ENCODE measurements around the gene SMIM7. TPM values are rescaled to one million over a fixed set of nuclear protein-coding genes. Genes with fewer than 3 reads are reported as not detected.

SMIM7 gene
- total RNA-seq, 1 donor from 2014 or later: 75.1 TPM

DNA sequence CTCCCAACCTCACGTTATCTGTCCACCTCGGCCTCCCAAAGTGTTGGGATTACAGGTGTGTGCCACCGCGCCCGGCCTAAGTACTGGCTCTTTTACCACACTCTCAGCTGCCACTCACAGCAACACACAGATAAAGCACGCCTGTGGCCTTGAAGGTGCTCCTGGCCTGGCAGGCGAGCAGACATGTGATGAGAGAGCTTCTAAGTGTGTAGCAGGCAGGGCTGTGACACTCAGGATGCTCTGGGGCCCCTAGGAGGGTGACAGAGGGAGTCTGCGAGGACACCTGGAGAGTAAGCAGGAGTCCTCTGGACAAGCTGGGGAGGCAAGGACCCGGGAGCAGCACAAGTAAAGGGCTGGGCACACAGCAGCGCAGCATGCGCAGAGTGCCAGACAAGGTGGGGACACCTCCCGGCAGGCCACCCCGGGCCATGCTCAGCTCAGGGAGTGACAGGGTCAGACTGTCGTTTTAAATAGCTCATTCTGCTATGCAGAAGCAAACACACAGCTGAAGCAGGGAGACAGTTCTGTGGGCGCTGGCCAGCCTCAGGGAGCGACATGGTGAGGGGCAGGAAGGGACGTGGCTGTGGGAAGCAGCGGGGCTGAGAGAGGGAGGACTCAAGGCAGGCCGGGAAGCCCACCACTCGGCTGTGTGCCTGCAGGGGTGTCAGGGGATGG, 58.4 kb downstream of the SMIM7 start:
- Histone ChIP-seq H3K9me3 (no peaks in the 10 kb centered on the region), H3K27ac (no peak overlapping the region), H3K27me3 (no peaks in the 10 kb centered on the region), H3K36me3 (no peaks in the 10 kb centered on the region), H3K4me3 (no peak overlapping the region), H3K4me1 (peaks cover 42% of the 10 kb centered on the region)
- intact Hi-C loops (cut with DNase I): no loop called here
- TF ChIP-seq POLR2AphosphoS5 (IDR thresholded peaks at IDR 0.05; ENCODE audit: insufficient read depth in 1 of 2, low read depth in 1 of 2): no peak
- no peak for DNase-seq (ENCODE audit: extremely low spot score in 2 of 2)

DNA sequence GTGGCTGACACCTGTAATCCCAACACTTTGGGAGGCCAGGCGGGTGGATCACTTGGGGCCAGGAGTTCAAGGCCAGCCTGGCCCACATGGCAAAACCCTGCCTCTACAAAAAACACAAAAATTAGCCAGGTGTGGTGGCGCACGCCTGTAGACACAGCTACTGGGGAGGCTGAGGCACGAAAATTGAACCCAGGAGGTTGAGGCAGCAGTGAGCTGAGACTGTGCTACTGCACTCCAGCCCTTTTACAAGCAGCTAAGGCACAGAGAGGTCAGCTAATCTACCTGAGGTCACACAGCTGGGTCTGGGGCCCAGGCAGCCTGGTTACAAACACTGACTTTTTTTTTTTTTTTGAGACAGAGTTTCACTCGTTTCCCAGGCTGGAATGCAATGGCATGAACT, 59.1 kb downstream of the SMIM7 start:
- Histone ChIP-seq H3K9me3 (no peaks in the 10 kb centered on the region), H3K4me1 (peaks cover 42% of the 10 kb centered on the region), H3K27ac (no peak overlapping the region), H3K36me3 (no peaks in the 10 kb centered on the region), H3K27me3 (no peaks in the 10 kb centered on the region), H3K4me3 (no peak overlapping the region)
- intact Hi-C loops (cut with DNase I): no loop called here
- DNase-seq (ENCODE audit: extremely low spot score in 2 of 2): no peak
- TF ChIP-seq POLR2AphosphoS5 (IDR thresholded peaks at IDR 0.05; ENCODE audit: insufficient read depth in 1 of 2, low read depth in 1 of 2) (no peak), POLR2A (IDR thresholded peaks at IDR 0.05) (no peak)
- TF ChIP-seq, protein P1, sequence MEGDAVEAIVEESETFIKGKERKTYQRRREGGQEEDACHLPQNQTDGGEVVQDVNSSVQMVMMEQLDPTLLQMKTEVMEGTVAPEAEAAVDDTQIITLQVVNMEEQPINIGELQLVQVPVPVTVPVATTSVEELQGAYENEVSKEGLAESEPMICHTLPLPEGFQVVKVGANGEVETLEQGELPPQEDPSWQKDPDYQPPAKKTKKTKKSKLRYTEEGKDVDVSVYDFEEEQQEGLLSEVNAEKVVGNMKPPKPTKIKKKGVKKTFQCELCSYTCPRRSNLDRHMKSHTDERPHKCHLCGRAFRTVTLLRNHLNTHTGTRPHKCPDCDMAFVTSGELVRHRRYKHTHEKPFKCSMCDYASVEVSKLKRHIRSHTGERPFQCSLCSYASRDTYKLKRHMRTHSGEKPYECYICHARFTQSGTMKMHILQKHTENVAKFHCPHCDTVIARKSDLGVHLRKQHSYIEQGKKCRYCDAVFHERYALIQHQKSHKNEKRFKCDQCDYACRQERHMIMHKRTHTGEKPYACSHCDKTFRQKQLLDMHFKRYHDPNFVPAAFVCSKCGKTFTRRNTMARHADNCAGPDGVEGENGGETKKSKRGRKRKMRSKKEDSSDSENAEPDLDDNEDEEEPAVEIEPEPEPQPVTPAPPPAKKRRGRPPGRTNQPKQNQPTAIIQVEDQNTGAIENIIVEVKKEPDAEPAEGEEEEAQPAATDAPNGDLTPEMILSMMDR (IDR thresholded peaks at IDR 0.05): no peak

GRCh38 chr19:16599655-16600346, 60.1 kb downstream of the SMIM7 start:
- no peaks in the 10 kb centered on the region for H3K36me3 ChIP-seq
- H3K27me3 ChIP-seq: no peaks in the 10 kb centered on the region
- H3K9me3 ChIP-seq: no peaks in the 10 kb centered on the region
- DNase-seq (ENCODE audit: extremely low spot score in 2 of 2): no peak
- peaks cover 46% of the 10 kb centered on the region for H3K4me1 ChIP-seq
- intact Hi-C loops (cut with DNase I): no loop called here
- H3K4me3 ChIP-seq: no peak overlapping the region
- TF ChIP-seq POLR2AphosphoS5 (IDR thresholded peaks at IDR 0.05; ENCODE audit: insufficient read depth in 1 of 2, low read depth in 1 of 2): no peak
- H3K27ac ChIP-seq: no peak overlapping the region

DNA sequence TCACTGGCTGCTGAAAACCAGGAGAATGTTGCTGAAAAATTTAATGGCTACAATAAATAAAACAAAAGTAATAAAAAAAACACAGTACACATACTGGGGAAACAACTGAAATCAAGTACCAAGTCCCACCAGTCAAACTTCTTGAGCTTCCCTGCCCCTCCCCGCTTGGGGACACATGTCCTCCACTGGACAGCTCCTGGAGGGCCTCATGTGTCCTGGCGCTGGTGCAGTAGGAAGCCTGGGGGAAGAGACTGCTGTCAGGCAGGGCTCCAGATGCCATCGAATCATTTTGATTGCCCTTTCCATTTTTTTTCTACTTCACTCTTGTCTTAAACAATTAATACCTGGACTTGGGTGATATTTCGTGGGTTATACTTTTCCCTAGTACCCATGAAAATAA, 61.1 kb downstream of the SMIM7 start:
- no peak for DNase-seq (ENCODE audit: extremely low spot score in 2 of 2)
- Histone ChIP-seq H3K4me3 (no peak overlapping the region), H3K4me1 (peaks cover 55% of the 10 kb centered on the region), H3K27me3 (no peaks in the 10 kb centered on the region), H3K27ac (no peak overlapping the region), H3K36me3 (no peaks in the 10 kb centered on the region), H3K9me3 (no peaks in the 10 kb centered on the region)
- TF ChIP-seq, protein P1 (IDR thresholded peaks at IDR 0.05): no peak
- TF ChIP-seq POLR2A (IDR thresholded peaks at IDR 0.05): no peak
- no peak for TF ChIP-seq POLR2AphosphoS5 (IDR thresholded peaks at IDR 0.05; ENCODE audit: insufficient read depth in 1 of 2, low read depth in 1 of 2)
- intact Hi-C loops (cut with DNase I): no loop called here

GRCh38 chr19:16596399-16596798, 63.5 kb downstream of the SMIM7 start:
- Histone ChIP-seq H3K27ac (no peak overlapping the region), H3K36me3 (no peaks in the 10 kb centered on the region), H3K9me3 (no peaks in the 10 kb centered on the region), H3K4me1 (peaks cover 76% of the 10 kb centered on the region), H3K27me3 (no peaks in the 10 kb centered on the region), H3K4me3 (no peak overlapping the region)
- no peak for DNase-seq (ENCODE audit: extremely low spot score in 2 of 2)
- TF ChIP-seq, protein P1 (IDR thresholded peaks at IDR 0.05): no peak
- TF ChIP-seq POLR2AphosphoS5 (IDR thresholded peaks at IDR 0.05; ENCODE audit: insufficient read depth in 1 of 2, low read depth in 1 of 2) (no peak), POLR2A (IDR thresholded peaks at IDR 0.05) (no peak)
- intact Hi-C loops (cut with DNase I): no loop called here

Other genes starting within 250 kb of the SMIM7 start
- 34.6 TPM for gene EPS15L1, start 188.2 kb downstream of the SMIM7 start, total RNA-seq
- not detected for gene CALR3, start 164.0 kb downstream of the SMIM7 start, total RNA-seq
- gene C19orf44, start 163.8 kb downstream of the SMIM7 start, total RNA-seq: 7.4 TPM
- gene CHERP, start 117.7 kb downstream of the SMIM7 start, total RNA-seq: 17.2 TPM
- gene SLC35E1, start 87.7 kb downstream of the SMIM7 start, total RNA-seq: 21.6 TPM
- 11.3 TPM for gene MED26, start 31.9 kb downstream of the SMIM7 start, total RNA-seq
- 4.7 TPM for gene TMEM38A, start 995 bp upstream of the SMIM7 start, total RNA-seq
- gene NWD1, start 59.7 kb upstream of the SMIM7 start, total RNA-seq: 0.98 TPM
- 68.5 TPM for gene SIN3B, start 169.3 kb upstream of the SMIM7 start, total RNA-seq
- 8.3 TPM for gene F2RL3, start 228.9 kb upstream of the SMIM7 start, total RNA-seq

All from vagina (tissue), 2 donors.